Measurements from ENCODE around the gene CEP104. TPM values are rescaled to one million over a fixed set of nuclear protein-coding genes. Genes with fewer than 3 reads are reported as not detected.

Gene CEP104
- polyA plus RNA-seq, 3 donors, result 8.3 to 25.1 (median 13.0) TPM

GRCh38 chr1:3762873-3763228 is 94.2 kb downstream of the CEP104 start:
- Histone ChIP-seq H3K36me3 (replicated peaks in 1 of 2; ENCODE audit: control insufficient read depth in 1 of 2, insufficient read depth in 2 of 2, low read length in 2 of 2) (no peaks in the 10 kb centered on the region), H2AFZ (ENCODE audit: insufficient read depth, low read depth, low read length, poor library complexity, severe bottlenecking) (no peak overlapping the region), H4K20me1 (ENCODE audit: insufficient read depth, low read length) (no peaks in the 10 kb centered on the region), H3K79me2 (ENCODE audit: insufficient read depth, low read length) (no peaks in the 10 kb centered on the region), H3K4me2 (replicated peaks; ENCODE audit: extremely low read depth, low read length, poor library complexity, severe bottlenecking) (no peak overlapping the region), H3K27me3 (ENCODE audit: control insufficient read depth in 2 of 2, insufficient read depth in 2 of 2, low read length in 2 of 2) (peaks cover 0 to 7% of the 10 kb centered on the region in 2 donors), H3K9ac (ENCODE audit: insufficient read depth, low read length, poor library complexity, severe bottlenecking) (no peak overlapping the region), H3K4me3 (replicated peaks in 1 of 3; ENCODE audit: low read depth in 2 of 3, low read length in 3 of 3) (no peak overlapping the region), H3K27ac (ENCODE audit: low read depth in 1 of 2, low read length in 2 of 2) (no peak overlapping the region), H3K4me1 (ENCODE audit: control insufficient read depth in 1 of 2, insufficient read depth in 2 of 2, low read length in 2 of 2) (no peaks in the 10 kb centered on the region), H3K9me3 (replicated peaks in 1 of 2; ENCODE audit: control insufficient read depth in 1 of 2, insufficient read depth in 1 of 2, low read length in 2 of 2) (no peaks in the 10 kb centered on the region)
- H3K36me3 Mint-ChIP-seq, result no peaks in the 10 kb centered on the region
- H3K9me3 Mint-ChIP-seq, result peaks cover 0 to 11% (median 4%) of the 10 kb centered on the region in 7 donors
- 88% methylated on average over 9 of the region's 12 CpGs for WGBS (ENCODE audit: insufficient coverage)
- H3K27me3 Mint-ChIP-seq (ENCODE audit: low read depth in 3 of 3), result peaks cover 2 to 17% (median 6%) of the 10 kb centered on the region in 3 donors
- no peaks in the 10 kb centered on the region for H3K4me1 Mint-ChIP-seq
- no peak for TF ChIP-seq CTCF (IDR thresholded peaks at IDR 0.05)
- DNase-seq, result no peak
- H3K27ac Mint-ChIP-seq, result no peak overlapping the region
- H3K4me3 Mint-ChIP-seq, result no peak overlapping the region
- intact Hi-C loops (cut with micrococcal nuclease), result no loop called here

GRCh38 chr1:3762151-3762872 is 94.7 kb downstream of the CEP104 start:
- no peak overlapping the region for H3K27ac Mint-ChIP-seq
- H3K9me3 ChIP-seq (replicated peaks in 1 of 2; ENCODE audit: control insufficient read depth in 1 of 2, insufficient read depth in 1 of 2, low read length in 2 of 2), result no peaks in the 10 kb centered on the region
- H3K9me3 Mint-ChIP-seq, result peaks cover 0 to 11% (median 4%) of the 10 kb centered on the region in 7 donors
- H3K4me1 ChIP-seq (ENCODE audit: control insufficient read depth in 1 of 2, insufficient read depth in 2 of 2, low read length in 2 of 2), result no peaks in the 10 kb centered on the region
- H3K4me2 ChIP-seq (replicated peaks; ENCODE audit: extremely low read depth, low read length, poor library complexity, severe bottlenecking), result no peak overlapping the region
- H3K4me3 Mint-ChIP-seq, result no peak overlapping the region
- H3K36me3 ChIP-seq (replicated peaks in 1 of 2; ENCODE audit: control insufficient read depth in 1 of 2, insufficient read depth in 2 of 2, low read length in 2 of 2), result no peaks in the 10 kb centered on the region
- peaks cover 0 to 7% of the 10 kb centered on the region in 2 donors for H3K27me3 ChIP-seq (ENCODE audit: control insufficient read depth in 2 of 2, insufficient read depth in 2 of 2, low read length in 2 of 2)
- intact Hi-C loops (cut with micrococcal nuclease), result no loop called here
- H3K27me3 Mint-ChIP-seq (ENCODE audit: low read depth in 3 of 3), result peaks cover 2 to 17% (median 6%) of the 10 kb centered on the region in 3 donors
- H3K4me1 Mint-ChIP-seq, result no peaks in the 10 kb centered on the region
- WGBS (ENCODE audit: insufficient coverage), result 89% methylated on average over 14 of the region's 15 CpGs
- no peaks in the 10 kb centered on the region for H3K36me3 Mint-ChIP-seq
- H4K20me1 ChIP-seq (ENCODE audit: insufficient read depth, low read length), result no peaks in the 10 kb centered on the region
- no peak for DNase-seq
- H3K9ac ChIP-seq (ENCODE audit: insufficient read depth, low read length, poor library complexity, severe bottlenecking), result no peak overlapping the region
- H2AFZ ChIP-seq (ENCODE audit: insufficient read depth, low read depth, low read length, poor library complexity, severe bottlenecking), result no peak overlapping the region
- H3K4me3 ChIP-seq (replicated peaks in 1 of 3; ENCODE audit: low read depth in 2 of 3, low read length in 3 of 3), result no peak overlapping the region
- no peak overlapping the region for H3K27ac ChIP-seq (ENCODE audit: low read depth in 1 of 2, low read length in 2 of 2)
- no peak for TF ChIP-seq CTCF (IDR thresholded peaks at IDR 0.05)
- no peaks in the 10 kb centered on the region for H3K79me2 ChIP-seq (ENCODE audit: insufficient read depth, low read length)

Small RNA genes lying within 50 kb of the gene (small RNA-seq; reads per million reads assigned to genes)
- not detected for gene RN7SL574P (ENCODE audit: insufficient read length, low read depth)

Other genes starting within 250 kb of the CEP104 start
- gene MEGF6, start 245.7 kb downstream of the CEP104 start, polyA plus RNA-seq, result 1 to 10 TPM in 2 of 3 donors, under 1 TPM in 1; 0.39 to 3.8 (median 1.2) TPM
- gene TPRG1L, start 232.2 kb downstream of the CEP104 start, polyA plus RNA-seq, result 10 to 100 TPM; 16.1 to 19.7 (median 18.5) TPM
- 10 to 100 TPM; 26.1 to 64.9 (median 33.2) TPM for gene WRAP73, start 207.1 kb downstream of the CEP104 start, polyA plus RNA-seq
- gene TP73, start 204.7 kb downstream of the CEP104 start, polyA plus RNA-seq, result under 1 TPM in 2 of 3 donors, not detected in 1; 0.21 to 0.42 TPM
- not detected for gene CCDC27, start 104.8 kb downstream of the CEP104 start, polyA plus RNA-seq
- 1 to 10 TPM; 1.1 to 2.7 (median 1.4) TPM for gene SMIM1, start 84.5 kb downstream of the CEP104 start, polyA plus RNA-seq
- 10 to 100 TPM; 17.8 to 24.8 (median 18.0) TPM for gene LRRC47, start 60.7 kb downstream of the CEP104 start, polyA plus RNA-seq
- 10 to 100 TPM in 1 of 3 donors, 1 to 10 TPM in 2; 5.9 to 14.7 (median 6.6) TPM for gene DFFB, start 265 bp upstream of the CEP104 start, polyA plus RNA-seq
- gene C1orf174, start 43.1 kb upstream of the CEP104 start, polyA plus RNA-seq, result 10 to 100 TPM; 19.1 to 46.0 (median 21.3) TPM